Measurements from ENCODE around the gene AGXT2.

AGXT2 gene

DNA sequence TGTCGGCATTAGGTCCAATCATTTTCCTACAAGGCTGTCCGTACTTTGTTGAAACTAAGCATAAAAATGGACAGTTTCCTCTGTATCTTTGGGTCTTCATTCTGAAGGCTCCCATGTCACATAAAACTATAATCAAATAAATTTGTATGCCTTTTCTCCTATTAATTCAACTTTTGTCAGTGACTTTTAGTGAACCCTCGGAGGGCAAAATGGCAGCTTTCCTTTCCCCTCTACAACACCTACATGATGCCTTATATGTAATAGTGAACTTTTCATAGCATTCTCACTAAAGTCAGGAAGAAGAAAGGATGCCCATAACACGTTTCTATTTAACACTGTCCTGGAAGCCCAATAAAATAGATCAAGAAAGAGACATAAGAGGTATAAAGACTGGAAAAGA, 5.1 kb upstream of the AGXT2 start:
- Histone ChIP-seq H3K9me3 (replicated peaks; ENCODE audit: insufficient read depth, low read length) (no peaks in the 10 kb centered on the region), H3K36me3 (replicated peaks; ENCODE audit: insufficient read depth, low read length) (no peaks in the 10 kb centered on the region), H3K4me1 (ENCODE audit: low read length) (no peaks in the 10 kb centered on the region), H4K20me1 (ENCODE audit: insufficient read depth, low read length) (no peaks in the 10 kb centered on the region), H3K27me3 (replicated peaks; ENCODE audit: insufficient read depth, low read length) (no peaks in the 10 kb centered on the region), H3K79me2 (ENCODE audit: low read length) (no peaks in the 10 kb centered on the region), H3K27ac (ENCODE audit: low read length) (no peak overlapping the region), H3K9me2 (replicated peaks; ENCODE audit: insufficient read depth, low read length) (no peaks in the 10 kb centered on the region), H3K9ac (ENCODE audit: low read length) (no peak overlapping the region), H3K4me3 (ENCODE audit: low read length) (no peak overlapping the region), H2AFZ (ENCODE audit: low read length) (no peak overlapping the region), H3K4me2 (ENCODE audit: low read depth, low read length) (no peak overlapping the region), H3F3A (ENCODE audit: insufficient read depth, low read length) (no peaks in the 10 kb centered on the region)
- DNase-seq = no peak
- no peak for TF ChIP-seq CTCF (IDR thresholded peaks at IDR 0.05; ENCODE audit: low read length)

DNA sequence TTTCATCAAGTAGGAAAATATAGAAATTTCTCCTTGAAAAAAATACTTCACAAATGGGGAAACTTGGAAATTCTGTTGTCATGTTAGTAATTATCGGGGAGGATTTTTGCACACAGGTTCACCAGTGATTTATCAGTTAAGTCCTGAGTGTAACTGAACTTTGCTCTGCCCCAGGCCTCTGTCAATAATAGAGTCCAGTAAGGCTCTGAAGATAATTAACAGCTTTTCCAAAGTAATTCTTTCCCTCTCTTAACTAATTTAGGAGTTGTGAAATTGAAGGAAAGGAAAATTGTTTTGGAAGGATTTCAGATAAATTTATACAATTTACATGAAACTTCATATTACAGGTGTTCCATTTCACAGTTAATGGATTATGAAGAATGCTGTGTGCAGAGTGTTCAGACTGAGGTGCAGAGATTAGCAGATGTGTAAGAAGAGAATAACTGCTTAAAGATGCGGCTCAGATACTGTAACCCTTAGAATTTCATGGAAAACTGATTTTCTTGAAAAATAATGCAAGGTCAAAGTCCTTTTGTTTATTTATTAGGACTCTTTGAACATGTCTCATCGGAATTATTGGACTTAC, 2.9 kb upstream of the AGXT2 start:
- no peak overlapping the region for H2AFZ ChIP-seq (ENCODE audit: low read length)
- no peaks in the 10 kb centered on the region for H3K4me1 ChIP-seq (ENCODE audit: low read length)
- no peak for DNase-seq
- H3K9me2 ChIP-seq (replicated peaks; ENCODE audit: insufficient read depth, low read length) = no peaks in the 10 kb centered on the region
- no peak for TF ChIP-seq CTCF (IDR thresholded peaks at IDR 0.05; ENCODE audit: low read length)
- no peak for TF ChIP-seq EZH2phosphoT487 (IDR thresholded peaks at IDR 0.05; ENCODE audit: low read length)
- TF ChIP-seq EZH2 (optimal IDR thresholded peaks at IDR 0.05; ENCODE audit: low read depth, low read length) = no peak
- no peaks in the 10 kb centered on the region for H3F3A ChIP-seq (ENCODE audit: insufficient read depth, low read length)
- no peak overlapping the region for H3K27ac ChIP-seq (ENCODE audit: low read length)
- no peaks in the 10 kb centered on the region for H3K79me2 ChIP-seq (ENCODE audit: low read length)
- H3K9ac ChIP-seq (ENCODE audit: low read length) = no peak overlapping the region
- no peak overlapping the region for H3K4me2 ChIP-seq (ENCODE audit: low read depth, low read length)
- H4K20me1 ChIP-seq (ENCODE audit: insufficient read depth, low read length) = no peaks in the 10 kb centered on the region
- no peak overlapping the region for H3K4me3 ChIP-seq (ENCODE audit: low read length)
- no peaks in the 10 kb centered on the region for H3K9me3 ChIP-seq (replicated peaks; ENCODE audit: insufficient read depth, low read length)
- no peaks in the 10 kb centered on the region for H3K36me3 ChIP-seq (replicated peaks; ENCODE audit: insufficient read depth, low read length)
- no peaks in the 10 kb centered on the region for H3K27me3 ChIP-seq (replicated peaks; ENCODE audit: insufficient read depth, low read length)

- no peak for TF ChIP-seq CTCF (IDR thresholded peaks at IDR 0.05; ENCODE audit: low read length)
- no peak for TF ChIP-seq EZH2 (optimal IDR thresholded peaks at IDR 0.05; ENCODE audit: low read depth, low read length)
- TF ChIP-seq EZH2phosphoT487 (IDR thresholded peaks at IDR 0.05; ENCODE audit: low read length) = no peak
These were observed 1.2 kb upstream of the AGXT2 start for GRCh38 chr5:35048910-35049309.

More at GRCh38 chr5:35048910-35049309, 1.2 kb upstream of the AGXT2 start:
- Histone ChIP-seq H3K36me3 (replicated peaks; ENCODE audit: insufficient read depth, low read length) (no peaks in the 10 kb centered on the region), H3K4me3 (ENCODE audit: low read length) (no peak overlapping the region), H2AFZ (ENCODE audit: low read length) (no peak overlapping the region), H3K27ac (ENCODE audit: low read length) (no peak overlapping the region), H4K20me1 (ENCODE audit: insufficient read depth, low read length) (no peaks in the 10 kb centered on the region), H3K79me2 (ENCODE audit: low read length) (no peaks in the 10 kb centered on the region), H3K4me2 (ENCODE audit: low read depth, low read length) (no peak overlapping the region), H3K4me1 (ENCODE audit: low read length) (no peaks in the 10 kb centered on the region), H3K27me3 (replicated peaks; ENCODE audit: insufficient read depth, low read length) (no peaks in the 10 kb centered on the region), H3K9me2 (replicated peaks; ENCODE audit: insufficient read depth, low read length) (no peaks in the 10 kb centered on the region), H3K9me3 (replicated peaks; ENCODE audit: insufficient read depth, low read length) (no peaks in the 10 kb centered on the region), H3K9ac (ENCODE audit: low read length) (no peak overlapping the region), H3F3A (ENCODE audit: insufficient read depth, low read length) (no peaks in the 10 kb centered on the region)
- no peak for DNase-seq

All from MM.1S (cell line).